ENCODE data around the gene NKX6-2.

The NKX6-2 gene

GRCh38 chr10:132816718-132817117 lies 30.8 kb upstream of the NKX6-2 start:
- TF ChIP-seq CTCF (IDR thresholded peaks at IDR 0.05) = no peak
- Histone ChIP-seq H2AFZ (no peak overlapping the region), H3K9me3 (ENCODE audit: control insufficient read depth, low read length) (no peaks in the 10 kb centered on the region), H3K4me1 (no peaks in the 10 kb centered on the region), H3K9ac (no peak overlapping the region), H3K4me2 (ENCODE audit: low read length) (no peak overlapping the region), H3K4me3 (ENCODE audit: low read depth, low read length) (no peak overlapping the region), H3K27ac (no peak overlapping the region), H3K36me3 (ENCODE audit: control insufficient read depth, insufficient read depth, low read length) (no peaks in the 10 kb centered on the region), H3K79me2 (no peaks in the 10 kb centered on the region), H3K27me3 (ENCODE audit: control insufficient read depth, insufficient read depth, low read length) (no peaks in the 10 kb centered on the region)

GRCh38 chr10:132815168-132815857 lies 29.4 kb upstream of the NKX6-2 start:
- TF ChIP-seq CTCF (IDR thresholded peaks at IDR 0.05) = no peak
- Histone ChIP-seq H3K4me3 (ENCODE audit: low read depth, low read length) (no peak overlapping the region), H2AFZ (no peak overlapping the region), H3K4me2 (ENCODE audit: low read length) (no peak overlapping the region), H3K27me3 (ENCODE audit: control insufficient read depth, insufficient read depth, low read length) (no peaks in the 10 kb centered on the region), H3K36me3 (ENCODE audit: control insufficient read depth, insufficient read depth, low read length) (no peaks in the 10 kb centered on the region), H3K9me3 (ENCODE audit: control insufficient read depth, low read length) (no peaks in the 10 kb centered on the region), H3K79me2 (no peaks in the 10 kb centered on the region), H3K27ac (no peak overlapping the region), H3K9ac (no peak overlapping the region), H3K4me1 (no peaks in the 10 kb centered on the region)

- no peaks in the 10 kb centered on the region for H3K36me3 ChIP-seq (ENCODE audit: control insufficient read depth, insufficient read depth, low read length)
- no peaks in the 10 kb centered on the region for H3K27me3 ChIP-seq (ENCODE audit: control insufficient read depth, insufficient read depth, low read length)
- no peaks in the 10 kb centered on the region for H3K4me1 ChIP-seq
- H3K9me3 ChIP-seq (ENCODE audit: control insufficient read depth, low read length) = no peaks in the 10 kb centered on the region
- no peak overlapping the region for H3K4me2 ChIP-seq (ENCODE audit: low read length)
- no peak for TF ChIP-seq CTCF (IDR thresholded peaks at IDR 0.05)
- no peak overlapping the region for H3K27ac ChIP-seq
- no peak overlapping the region for H3K4me3 ChIP-seq (ENCODE audit: low read depth, low read length)
- H3K79me2 ChIP-seq = no peaks in the 10 kb centered on the region
- no peak overlapping the region for H2AFZ ChIP-seq
- no peak overlapping the region for H3K9ac ChIP-seq
Observed at GRCh38 chr10:132814469-132814856, 28.5 kb upstream of the NKX6-2 start.

GRCh38 chr10:132813560-132814468 lies 27.9 kb upstream of the NKX6-2 start:
- Histone ChIP-seq H3K4me3 (ENCODE audit: low read depth, low read length) (no peak overlapping the region), H3K79me2 (no peaks in the 10 kb centered on the region), H3K4me1 (no peaks in the 10 kb centered on the region), H3K27me3 (ENCODE audit: control insufficient read depth, insufficient read depth, low read length) (no peaks in the 10 kb centered on the region), H2AFZ (no peak overlapping the region), H3K36me3 (ENCODE audit: control insufficient read depth, insufficient read depth, low read length) (no peaks in the 10 kb centered on the region), H3K9ac (no peak overlapping the region), H3K27ac (no peak overlapping the region), H3K4me2 (ENCODE audit: low read length) (no peak overlapping the region), H3K9me3 (ENCODE audit: control insufficient read depth, low read length) (no peaks in the 10 kb centered on the region)
- no peak for TF ChIP-seq CTCF (IDR thresholded peaks at IDR 0.05)

Measured in parathyroid adenoma (tissue), 2 donors.